Activated CD4-positive, CD25-positive, alpha-beta regulatory T cell treated with anti-CD3 and anti-CD28 coated beads, Interleukin-2, amount 50 U/mL, for 16 hours (primary cell): ENCODE results near the gene FBXL13.

Experiments used
- DNase-seq: peaks from one replicate; pipeline ENCODE4 v3.0.0-alpha.2; 2020; ENCODE audit warnings: low read depth, low spot score

Gene FBXL13

GRCh38 chr7:102896585-102896984, 178.0 kb downstream of the FBXL13 start:
- DNase-seq, result no peak

DNA sequence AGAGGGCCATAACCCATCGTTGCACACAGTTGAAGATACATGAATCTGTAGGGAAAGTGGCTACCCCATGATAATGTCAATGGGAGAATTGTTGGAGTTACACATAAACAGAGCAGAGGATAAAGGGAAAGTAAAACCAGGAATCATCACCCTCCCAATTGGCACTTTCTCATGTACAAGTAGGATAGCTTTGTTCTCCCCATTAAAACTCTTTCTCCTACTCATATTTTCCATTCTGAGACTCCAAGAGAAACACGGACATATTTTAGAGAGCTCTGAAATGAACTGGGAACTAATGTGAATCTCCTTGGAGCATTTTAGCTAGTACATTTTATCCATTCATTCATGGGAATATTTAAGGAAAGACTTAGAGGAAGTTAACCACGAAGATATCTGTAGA, 179.0 kb downstream of the FBXL13 start:
- no peak for DNase-seq

GRCh38 chr7:102892631-102893278, 181.8 kb downstream of the FBXL13 start:
- no peak for DNase-seq

- DNase-seq, result no peak
Measured at GRCh38 chr7:102891693-102892261, 182.8 kb downstream of the FBXL13 start.

- no peak for DNase-seq
Measured at GRCh38 chr7:102890971-102891692, 183.5 kb downstream of the FBXL13 start.

GRCh38 chr7:102890292-102890970, 184.2 kb downstream of the FBXL13 start:
- DNase-seq, result no peak

- no peak for DNase-seq
Measured at GRCh38 chr7:102889851-102890250, 184.7 kb downstream of the FBXL13 start.

- DNase-seq, result no peak
Measured at GRCh38 chr7:102888561-102889233, 185.9 kb downstream of the FBXL13 start.

DNA sequence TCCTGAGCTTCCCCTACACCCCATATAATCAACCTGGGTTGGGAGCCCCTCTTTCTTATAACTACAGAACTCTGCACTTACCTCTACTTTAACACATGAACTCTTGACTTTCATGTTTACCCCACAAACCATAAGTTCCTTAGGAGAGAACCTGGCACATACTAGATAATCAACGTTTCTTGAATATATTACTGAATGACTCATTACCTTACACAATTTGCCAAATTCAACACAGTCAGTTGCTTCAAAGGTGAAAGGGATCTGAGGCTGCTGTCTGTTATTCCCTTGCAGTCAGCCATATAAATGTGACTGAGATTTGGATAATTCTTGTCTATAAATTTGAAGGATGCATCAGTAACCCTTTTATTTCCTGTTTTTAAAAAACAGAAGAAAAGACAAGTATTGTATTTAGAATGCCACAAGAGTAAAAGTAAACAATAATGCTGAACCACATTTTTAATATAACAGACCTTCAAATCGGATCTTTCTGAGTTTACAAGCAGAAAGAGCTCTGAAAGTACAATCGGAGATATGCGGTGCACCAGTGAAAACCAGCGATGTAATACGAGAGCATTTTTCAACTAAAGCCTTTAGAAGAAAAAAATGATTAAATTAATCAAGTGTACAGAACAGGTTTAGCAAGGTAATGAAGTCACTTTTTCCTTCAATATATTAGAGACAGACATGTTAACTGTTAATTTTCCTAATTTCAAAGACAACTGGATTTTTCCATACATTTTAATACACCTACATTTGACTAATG, 191.3 kb downstream of the FBXL13 start:
- DNase-seq, result no peak

GRCh38 chr7:102875700-102876295, 198.8 kb downstream of the FBXL13 start:
- DNase-seq, result no peak

DNA sequence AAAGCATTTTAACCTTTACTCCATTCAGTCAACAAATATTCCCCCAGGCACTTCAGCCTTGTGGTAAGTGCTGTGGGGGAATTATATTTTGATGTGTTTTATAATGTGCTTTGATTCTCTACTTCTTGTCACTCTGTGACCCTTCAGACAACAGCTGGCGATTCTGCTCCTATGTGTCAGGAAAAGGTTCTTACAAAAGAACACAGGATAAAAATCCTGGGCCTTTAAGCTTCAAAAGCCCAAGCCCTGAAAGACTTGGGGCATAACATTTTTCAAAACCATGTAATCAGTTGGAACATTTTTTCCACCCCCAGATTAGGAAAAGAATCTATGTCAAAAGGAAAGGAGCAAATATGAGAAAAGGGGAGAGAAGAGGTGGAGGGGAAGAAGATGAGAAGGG, 199.6 kb downstream of the FBXL13 start:
- DNase-seq, result no peak

GRCh38 chr7:102874166-102874829, 200.3 kb downstream of the FBXL13 start:
- DNase-seq, result peak; percentile 2

GRCh38 chr7:102873470-102874165, 201.0 kb downstream of the FBXL13 start:
- no peak for DNase-seq

DNA sequence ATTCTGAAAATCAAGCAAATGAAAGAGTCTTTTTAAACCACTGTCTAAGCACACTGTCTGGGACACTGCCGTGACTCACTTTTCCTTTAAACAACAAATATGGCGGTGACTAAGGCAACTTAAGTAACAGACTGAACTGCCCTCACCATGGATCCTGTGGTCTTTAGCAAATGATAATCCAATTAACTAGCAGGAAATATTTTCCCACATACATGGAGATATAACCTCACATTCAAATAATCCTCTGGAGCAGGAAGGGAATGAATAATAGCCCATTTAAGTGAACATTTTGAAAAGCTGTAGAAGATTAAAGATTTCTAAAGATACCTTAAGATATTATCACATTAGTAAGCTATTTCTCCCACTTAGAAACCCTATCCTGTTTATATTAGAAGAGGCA, 202.1 kb downstream of the FBXL13 start:
- no peak for DNase-seq

DNA sequence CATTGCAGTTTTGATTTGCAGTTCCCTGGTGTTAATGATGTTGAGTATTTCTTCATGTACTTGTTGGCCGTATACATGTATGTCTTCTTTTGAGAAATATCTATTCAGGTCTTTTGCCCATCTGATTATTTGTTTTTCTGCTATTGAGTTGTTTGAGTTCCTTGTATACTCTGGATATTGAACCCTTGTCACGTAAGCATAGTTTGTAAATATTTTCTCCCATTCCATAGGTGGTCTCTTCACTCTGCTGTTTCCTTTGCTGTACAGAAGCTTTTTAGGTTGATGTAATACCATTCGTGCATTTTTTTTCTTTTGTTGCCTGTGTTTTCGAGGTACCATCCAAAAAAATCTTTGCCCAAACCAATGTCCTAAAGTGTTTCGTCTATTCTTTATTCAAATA, 205.4 kb downstream of the FBXL13 start:
- no peak for DNase-seq

DNA sequence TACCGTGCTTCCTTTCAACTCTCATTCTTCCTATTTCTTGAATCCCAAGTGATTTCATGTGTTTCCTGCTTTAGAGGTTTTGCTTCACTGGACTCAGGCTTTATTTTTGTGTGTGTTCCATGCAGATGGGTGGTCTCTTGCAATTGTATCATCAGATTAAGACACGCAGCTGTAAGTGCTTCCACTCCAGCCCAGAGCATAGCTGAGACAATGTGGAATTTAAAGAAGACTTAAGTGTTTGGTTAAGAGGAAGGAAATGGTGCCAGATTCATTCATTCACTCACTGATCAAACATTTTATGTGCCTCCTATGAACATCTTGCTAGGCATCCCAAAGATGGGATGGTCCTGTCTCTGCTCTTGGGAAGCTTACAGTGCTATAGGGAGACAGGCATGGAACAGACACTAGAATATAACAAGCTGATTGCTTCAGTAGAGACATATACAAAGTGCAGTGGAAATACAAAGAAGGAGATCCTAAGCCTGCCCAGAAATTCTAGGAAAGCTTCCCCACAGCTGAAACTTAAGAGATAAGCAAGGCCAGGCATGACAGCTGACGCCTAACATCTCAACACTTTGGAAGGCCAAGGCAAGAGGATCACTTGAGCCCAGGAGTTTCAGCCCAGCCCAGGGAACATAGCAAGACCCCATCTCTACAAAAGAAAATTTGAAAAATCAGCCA, 207.9 kb downstream of the FBXL13 start:
- no peak for DNase-seq

- DNase-seq, result no peak
Measured at GRCh38 chr7:102864958-102865357, 209.6 kb downstream of the FBXL13 start.

DNA sequence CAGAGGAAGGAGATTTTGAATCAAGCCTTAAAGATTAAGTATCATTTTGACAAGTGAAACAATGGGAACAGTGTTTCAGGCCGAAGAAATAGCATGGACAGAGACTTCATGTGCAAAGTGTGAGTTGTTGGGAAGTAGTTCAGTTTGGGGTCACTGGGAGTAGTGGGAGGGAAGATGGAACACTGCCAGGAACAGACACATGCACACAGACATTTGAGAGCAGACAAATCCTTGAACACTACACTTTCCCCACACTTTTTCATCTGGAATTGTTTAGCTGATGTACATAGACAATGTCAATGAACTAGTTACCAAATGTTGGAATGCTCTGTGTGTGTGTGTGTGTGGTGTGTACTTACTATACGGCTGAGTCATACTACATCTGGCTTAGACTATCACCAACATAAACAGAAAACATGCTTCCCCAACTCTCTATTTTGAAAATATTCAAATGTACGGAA, 214.2 kb downstream of the FBXL13 start:
- DNase-seq, result no peak

DNA sequence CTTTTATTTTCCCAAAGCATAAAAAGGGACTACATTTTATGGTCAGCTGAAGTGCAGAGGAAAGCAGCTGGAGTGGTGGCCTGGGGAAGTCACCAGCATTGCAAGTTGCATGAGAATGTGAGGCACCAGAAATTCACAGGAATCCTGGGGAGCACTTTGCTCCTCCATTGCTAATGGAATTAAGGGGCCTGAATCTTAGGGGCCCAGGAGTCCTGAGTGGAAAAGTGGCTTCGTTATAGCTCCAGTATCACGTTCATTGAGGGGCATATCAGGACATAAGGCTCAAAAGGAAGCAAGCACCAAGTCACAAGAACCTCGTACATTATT, 214.8 kb downstream of the FBXL13 start:
- DNase-seq, result no peak
